ENCODE measurements around the gene PLA2G4F. TPM values are rescaled to one million over a fixed set of nuclear protein-coding genes. Genes with fewer than 3 reads are reported as not detected.

PLA2G4F gene
- total and polyA plus RNA-seq, 4 donors, result 1.5 TPM; not detected in 3

- ATAC-seq (ENCODE audit: low FRiP score) (no peak), DNase-seq (no peak)
- no peak overlapping the region for H3K4me3 ChIP-seq (ENCODE audit: low read length in 2 of 2)
- intact Hi-C loops (cut with DNase I), result no loop called here
- no peak overlapping the region for H3K27ac ChIP-seq (ENCODE audit: low read depth in 1 of 2, low read length in 2 of 2)
- H3K27me3 ChIP-seq (ENCODE audit: control insufficient read depth in 1 of 2, insufficient read depth in 2 of 2, low read length in 1 of 2), result no peaks in the 10 kb centered on the region
- H3K9me3 ChIP-seq (ENCODE audit: control insufficient read depth, low read length), result peaks cover 1% of the 10 kb centered on the region
- H3K36me3 ChIP-seq (ENCODE audit: control insufficient read depth in 1 of 2, insufficient read depth in 2 of 2, low read length in 1 of 2), result no peaks in the 10 kb centered on the region
- H3K4me1 ChIP-seq (ENCODE audit: control insufficient read depth in 1 of 2, insufficient read depth in 2 of 2, low read length in 2 of 2), result no peaks in the 10 kb centered on the region
- 87 to 94% methylated on average over 11 of the region's 11 CpGs for WGBS, 2 donors
These were observed 52.1 kb downstream of the PLA2G4F start for GRCh38 chr15:42104095-42104891.

GRCh38 chr15:42102646-42103235 is 53.7 kb downstream of the PLA2G4F start:
- 84 to 93% methylated on average over 6 of the region's 6 CpGs for WGBS, 2 donors
- H3K36me3 ChIP-seq (ENCODE audit: control insufficient read depth in 1 of 2, insufficient read depth in 2 of 2, low read length in 1 of 2), result no peaks in the 10 kb centered on the region
- H3K4me3 ChIP-seq (ENCODE audit: low read length in 2 of 2), result no peak overlapping the region
- no peaks in the 10 kb centered on the region for H3K4me1 ChIP-seq (ENCODE audit: control insufficient read depth in 1 of 2, insufficient read depth in 2 of 2, low read length in 2 of 2)
- intact Hi-C loops (cut with DNase I), result no loop called here
- no peak for ATAC-seq (ENCODE audit: low FRiP score)
- no peak for DNase-seq
- H3K27ac ChIP-seq (ENCODE audit: low read depth in 1 of 2, low read length in 2 of 2), result no peak overlapping the region
- H3K9me3 ChIP-seq (ENCODE audit: control insufficient read depth, low read length), result no peaks in the 10 kb centered on the region
- H3K27me3 ChIP-seq (ENCODE audit: control insufficient read depth in 1 of 2, insufficient read depth in 2 of 2, low read length in 1 of 2), result no peaks in the 10 kb centered on the region

- no peaks in the 10 kb centered on the region for H3K9me3 ChIP-seq (ENCODE audit: control insufficient read depth, low read length)
- no peaks in the 10 kb centered on the region for H3K27me3 ChIP-seq (ENCODE audit: control insufficient read depth in 1 of 2, insufficient read depth in 2 of 2, low read length in 1 of 2)
- no peak overlapping the region for H3K4me3 ChIP-seq (ENCODE audit: low read length in 2 of 2)
- H3K27ac ChIP-seq (ENCODE audit: low read depth in 1 of 2, low read length in 2 of 2), result no peak overlapping the region
- H3K4me1 ChIP-seq (ENCODE audit: control insufficient read depth in 1 of 2, insufficient read depth in 2 of 2, low read length in 2 of 2), result no peaks in the 10 kb centered on the region
- DNase-seq (no peak), ATAC-seq (ENCODE audit: low FRiP score) (no peak)
- no peaks in the 10 kb centered on the region for H3K36me3 ChIP-seq (ENCODE audit: control insufficient read depth in 1 of 2, insufficient read depth in 2 of 2, low read length in 1 of 2)
- 59 to 67% methylated on average over 1 of the region's 1 CpG for WGBS, 2 donors
- intact Hi-C loops (cut with DNase I), result no loop called here
These were observed 54.6 kb downstream of the PLA2G4F start for GRCh38 chr15:42101861-42102260.

GRCh38 chr15:42100021-42100800 is 56.2 kb downstream of the PLA2G4F start:
- Histone ChIP-seq H3K9me3 (ENCODE audit: control insufficient read depth, low read length) (no peaks in the 10 kb centered on the region), H3K36me3 (ENCODE audit: control insufficient read depth in 1 of 2, insufficient read depth in 2 of 2, low read length in 1 of 2) (no peaks in the 10 kb centered on the region), H3K4me3 (ENCODE audit: low read length in 2 of 2) (no peak overlapping the region), H3K27ac (ENCODE audit: low read depth in 1 of 2, low read length in 2 of 2) (no peak overlapping the region), H3K4me1 (ENCODE audit: control insufficient read depth in 1 of 2, insufficient read depth in 2 of 2, low read length in 2 of 2) (no peaks in the 10 kb centered on the region), H3K27me3 (ENCODE audit: control insufficient read depth in 1 of 2, insufficient read depth in 2 of 2, low read length in 1 of 2) (no peaks in the 10 kb centered on the region)
- DNase-seq (no peak), ATAC-seq (ENCODE audit: low FRiP score) (no peak)
- WGBS, 2 donors, result 85 to 88% methylated on average over 8 of the region's 8 CpGs
- intact Hi-C loops (cut with DNase I), result no loop called here

GRCh38 chr15:42097018-42097417 is 59.4 kb downstream of the PLA2G4F start:
- 87 to 90% methylated on average over 5 of the region's 5 CpGs for WGBS, 2 donors
- H3K27ac ChIP-seq (ENCODE audit: low read depth in 1 of 2, low read length in 2 of 2), result no peak overlapping the region
- ATAC-seq (ENCODE audit: low FRiP score), result no peak
- no peaks in the 10 kb centered on the region for H3K36me3 ChIP-seq (ENCODE audit: control insufficient read depth in 1 of 2, insufficient read depth in 2 of 2, low read length in 1 of 2)
- no peaks in the 10 kb centered on the region for H3K9me3 ChIP-seq (ENCODE audit: control insufficient read depth, low read length)
- no peaks in the 10 kb centered on the region for H3K27me3 ChIP-seq (ENCODE audit: control insufficient read depth in 1 of 2, insufficient read depth in 2 of 2, low read length in 1 of 2)
- intact Hi-C loops (cut with DNase I), result no loop called here
- no peak overlapping the region for H3K4me3 ChIP-seq (ENCODE audit: low read length in 2 of 2)
- no peaks in the 10 kb centered on the region for H3K4me1 ChIP-seq (ENCODE audit: control insufficient read depth in 1 of 2, insufficient read depth in 2 of 2, low read length in 2 of 2)
- no peak for DNase-seq

- intact Hi-C loops (cut with DNase I), result no loop called here
- Histone ChIP-seq H3K4me3 (ENCODE audit: low read length in 2 of 2) (no peak within 1 kb of the TSS), H3K27ac (ENCODE audit: low read depth in 1 of 2, low read length in 2 of 2) (no peak within 1 kb of the TSS), H3K4me1 (ENCODE audit: control insufficient read depth in 1 of 2, insufficient read depth in 2 of 2, low read length in 2 of 2) (no peaks in the 10 kb centered on the region), H3K36me3 (ENCODE audit: control insufficient read depth in 1 of 2, insufficient read depth in 2 of 2, low read length in 1 of 2) (no peaks in the 10 kb centered on the region), H3K9me3 (ENCODE audit: control insufficient read depth, low read length) (no peaks in the 10 kb centered on the region), H3K27me3 (ENCODE audit: control insufficient read depth in 1 of 2, insufficient read depth in 2 of 2, low read length in 1 of 2) (no peaks in the 10 kb centered on the region)
- 80 to 81% methylated on average over 6 of the region's 6 CpGs for WGBS, 2 donors
- ATAC-seq (ENCODE audit: low FRiP score), result no peak
- DNase-seq, result no peak
These were observed 61.9 kb downstream of the PLA2G4F start, which contains the start of gene PLA2G4D for GRCh38 chr15:42094512-42094963. PLA2G4D (minus strand) TSS chr15:42094562; CDS start chr15:42094459, 103 bp downstream.

GRCh38 chr15:42093966-42094365 is 62.5 kb downstream of the PLA2G4F start:
- 71 to 77% methylated on average over 7 of the region's 7 CpGs for WGBS, 2 donors
- H3K27ac ChIP-seq (ENCODE audit: low read depth in 1 of 2, low read length in 2 of 2), result no peak overlapping the region
- no peaks in the 10 kb centered on the region for H3K27me3 ChIP-seq (ENCODE audit: control insufficient read depth in 1 of 2, insufficient read depth in 2 of 2, low read length in 1 of 2)
- intact Hi-C loops (cut with DNase I), result no loop called here
- no peak for ATAC-seq (ENCODE audit: low FRiP score)
- H3K9me3 ChIP-seq (ENCODE audit: control insufficient read depth, low read length), result no peaks in the 10 kb centered on the region
- H3K4me3 ChIP-seq (ENCODE audit: low read length in 2 of 2), result no peak overlapping the region
- H3K4me1 ChIP-seq (ENCODE audit: control insufficient read depth in 1 of 2, insufficient read depth in 2 of 2, low read length in 2 of 2), result no peaks in the 10 kb centered on the region
- no peaks in the 10 kb centered on the region for H3K36me3 ChIP-seq (ENCODE audit: control insufficient read depth in 1 of 2, insufficient read depth in 2 of 2, low read length in 1 of 2)
- no peak for DNase-seq

- Histone ChIP-seq H3K4me3 (ENCODE audit: low read length in 2 of 2) (no peak overlapping the region), H3K27ac (ENCODE audit: low read depth in 1 of 2, low read length in 2 of 2) (no peak overlapping the region), H3K36me3 (ENCODE audit: control insufficient read depth in 1 of 2, insufficient read depth in 2 of 2, low read length in 1 of 2) (no peaks in the 10 kb centered on the region), H3K4me1 (ENCODE audit: control insufficient read depth in 1 of 2, insufficient read depth in 2 of 2, low read length in 2 of 2) (no peaks in the 10 kb centered on the region), H3K27me3 (ENCODE audit: control insufficient read depth in 1 of 2, insufficient read depth in 2 of 2, low read length in 1 of 2) (no peaks in the 10 kb centered on the region), H3K9me3 (ENCODE audit: control insufficient read depth, low read length) (no peaks in the 10 kb centered on the region)
- intact Hi-C loops (cut with DNase I), result no loop called here
- peak; percentile 66 for ATAC-seq (ENCODE audit: low FRiP score)
- 34 to 39% methylated on average over 21 of the region's 21 CpGs for WGBS, 2 donors
- DNase-seq, result no peak
These were observed 63.8 kb downstream of the PLA2G4F start for GRCh38 chr15:42092398-42093318.

All from aorta (tissue), 5 donors.